ENCODE results near the gene IGSF3. TPM values are rescaled to one million over a fixed set of nuclear protein-coding genes. Genes with fewer than 3 reads are reported as not detected.

The IGSF3 gene
- total and polyA plus RNA-seq, 10 donors = 0.09 to 1.2 (median 0.56) TPM

- Histone ChIP-seq H3K27me3 (replicated peaks in 1 of 7) (no peaks in the 10 kb centered on the region), H3K27ac (peak overlapping the region in 4 of 8 donors; percentile 34 to 62 (median 59)), H3K4me3 (no peak overlapping the region), H3K9me3 (no peaks in the 10 kb centered on the region), H3K36me3 (no peaks in the 10 kb centered on the region), H3K4me1 (peaks cover 16 to 99% (median 81%) of the 10 kb centered on the region in 6 donors)
- no peak for TF ChIP-seq POLR2AphosphoS5 (IDR thresholded peaks at IDR 0.05)
- no peak for TF ChIP-seq POLR2A (IDR thresholded peaks at IDR 0.05)
- TF ChIP-seq, protein P1, sequence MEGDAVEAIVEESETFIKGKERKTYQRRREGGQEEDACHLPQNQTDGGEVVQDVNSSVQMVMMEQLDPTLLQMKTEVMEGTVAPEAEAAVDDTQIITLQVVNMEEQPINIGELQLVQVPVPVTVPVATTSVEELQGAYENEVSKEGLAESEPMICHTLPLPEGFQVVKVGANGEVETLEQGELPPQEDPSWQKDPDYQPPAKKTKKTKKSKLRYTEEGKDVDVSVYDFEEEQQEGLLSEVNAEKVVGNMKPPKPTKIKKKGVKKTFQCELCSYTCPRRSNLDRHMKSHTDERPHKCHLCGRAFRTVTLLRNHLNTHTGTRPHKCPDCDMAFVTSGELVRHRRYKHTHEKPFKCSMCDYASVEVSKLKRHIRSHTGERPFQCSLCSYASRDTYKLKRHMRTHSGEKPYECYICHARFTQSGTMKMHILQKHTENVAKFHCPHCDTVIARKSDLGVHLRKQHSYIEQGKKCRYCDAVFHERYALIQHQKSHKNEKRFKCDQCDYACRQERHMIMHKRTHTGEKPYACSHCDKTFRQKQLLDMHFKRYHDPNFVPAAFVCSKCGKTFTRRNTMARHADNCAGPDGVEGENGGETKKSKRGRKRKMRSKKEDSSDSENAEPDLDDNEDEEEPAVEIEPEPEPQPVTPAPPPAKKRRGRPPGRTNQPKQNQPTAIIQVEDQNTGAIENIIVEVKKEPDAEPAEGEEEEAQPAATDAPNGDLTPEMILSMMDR (IDR thresholded peaks at IDR 0.05 in 8 of 11, conservative IDR thresholded peaks at IDR 0.05 in 3 of 11) = no peak
- 48 to 68% (median 68%) methylated on average over 6 of the region's 6 CpGs for WGBS, 5 donors
- intact Hi-C loops (cut with DNase I; ENCODE audit: low total_unique reads) = no loop called here
- no peak for DNase-seq
Measured at GRCh38 chr1:116556289-116557006, 111.1 kb downstream of the IGSF3 start.

DNA sequence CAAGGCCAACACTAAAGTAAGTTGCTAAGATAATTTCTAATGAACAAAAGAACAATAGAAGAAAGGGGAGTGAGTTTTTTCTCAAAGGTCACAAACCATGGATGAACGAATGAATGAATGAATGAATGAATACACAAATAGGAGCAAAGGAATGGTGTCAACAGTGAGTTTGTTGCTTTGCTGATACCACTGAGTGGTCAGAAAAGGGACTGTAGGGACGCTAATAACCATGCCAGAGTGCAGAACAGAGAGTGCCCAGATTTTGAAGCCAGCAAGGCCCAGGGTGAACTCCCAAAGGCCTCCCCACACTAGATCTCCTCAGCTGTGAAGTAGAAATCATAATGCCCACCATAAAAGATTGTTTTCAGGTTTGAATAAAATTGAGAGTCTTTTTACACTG, 112.6 kb downstream of the IGSF3 start:
- DNase-seq = no peak
- TF ChIP-seq, protein P1 (IDR thresholded peaks at IDR 0.05 in 8 of 11, conservative IDR thresholded peaks at IDR 0.05 in 3 of 11) = no peak
- TF ChIP-seq POLR2A (IDR thresholded peaks at IDR 0.05) (no peak), POLR2AphosphoS5 (IDR thresholded peaks at IDR 0.05) (no peak)
- Histone ChIP-seq H3K4me1 (peaks cover 16 to 99% (median 72%) of the 10 kb centered on the region in 6 donors), H3K36me3 (no peaks in the 10 kb centered on the region), H3K9me3 (no peaks in the 10 kb centered on the region), H3K4me3 (no peak overlapping the region), H3K27me3 (replicated peaks in 1 of 7) (no peaks in the 10 kb centered on the region), H3K27ac (peak overlapping the region in 1 of 8 donors; percentile 62)
- WGBS, 5 donors = 71 to 79% (median 77%) methylated on average over 2 of the region's 2 CpGs
- intact Hi-C loops (cut with DNase I; ENCODE audit: low total_unique reads) = no loop called here

DNA sequence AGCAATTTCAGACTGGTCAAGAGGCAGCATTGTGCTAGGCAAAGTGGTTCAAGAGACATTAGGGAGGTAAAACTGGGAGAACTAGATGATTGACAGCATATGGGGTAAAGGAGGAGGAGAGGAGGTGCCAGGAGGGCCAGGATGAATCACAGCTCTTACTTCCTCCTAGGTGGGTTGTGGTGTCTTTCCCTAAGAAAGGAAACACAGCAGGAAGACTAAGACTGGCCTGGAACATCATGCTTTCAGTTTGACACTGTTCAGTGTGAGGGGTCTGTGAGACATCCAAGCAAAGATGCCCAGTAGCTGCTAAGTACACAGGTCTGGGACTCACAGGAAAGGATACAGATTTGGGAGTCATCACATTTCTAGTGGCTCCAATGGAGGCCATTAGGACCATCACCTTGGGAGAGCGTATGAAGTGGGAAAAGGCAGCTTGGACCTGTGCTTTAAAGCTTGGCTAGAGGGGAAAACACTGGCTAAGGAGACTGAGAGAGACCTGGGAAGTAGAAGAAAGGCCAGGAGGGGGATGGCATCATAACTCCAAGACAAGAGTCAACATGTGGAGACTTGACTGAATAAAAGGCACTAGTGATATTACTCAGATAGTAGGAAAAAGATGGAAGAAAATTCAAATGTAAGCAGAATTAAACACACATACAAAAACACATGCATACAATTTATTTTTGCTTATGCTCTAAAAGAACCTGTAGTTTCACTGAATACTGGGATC, 114.0 kb downstream of the IGSF3 start:
- no peak for DNase-seq

More for the DNA sequence above, 114.0 kb downstream of the IGSF3 start:
- 96 to 100% (median 99%) methylated on average over 1 of the region's 1 CpG for WGBS, 5 donors
- Histone ChIP-seq H3K36me3 (no peaks in the 10 kb centered on the region), H3K4me3 (no peak overlapping the region), H3K27ac (no peak overlapping the region), H3K27me3 (replicated peaks in 1 of 7) (no peaks in the 10 kb centered on the region), H3K9me3 (no peaks in the 10 kb centered on the region), H3K4me1 (peaks cover 11 to 87% (median 58%) of the 10 kb centered on the region in 6 donors)
- intact Hi-C loops (cut with DNase I; ENCODE audit: low total_unique reads) = no loop called here
- TF ChIP-seq, protein P1 (IDR thresholded peaks at IDR 0.05 in 8 of 11, conservative IDR thresholded peaks at IDR 0.05 in 3 of 11) = no peak
- TF ChIP-seq POLR2AphosphoS5 (IDR thresholded peaks at IDR 0.05) = no peak
- no peak for TF ChIP-seq POLR2A (IDR thresholded peaks at IDR 0.05)
